Subcutaneous abdominal adipose tissue (tissue), 5 donors: ENCODE results near the gene OR56A3.
"Not testable (repeated sequence)": the region's sequence is repeated elsewhere in the genome, so short reads cannot be mapped to it uniquely, and the experiment has no call there.

ENCODE experiments used
- H3K27ac ChIP-seq: one replicate; pipeline ENCODE4 v1.7.0; 2013; ENCODE audit warnings: low read depth, mild to moderate bottlenecking, inconsistent platforms, low read length, moderate library complexity
- H3K27me3 ChIP-seq, 5 donors: one replicate each; pipeline ENCODE4 v1.7.0; 2013; ENCODE audit warnings: low read length in 5 of 5, inconsistent platforms in 1 of 5; ENCODE audit not compliant: control insufficient read depth in 5 of 5, insufficient read depth in 4 of 5
- H3K36me3 ChIP-seq, 5 donors: one replicate each; pipeline ENCODE4 v1.7.0; 2013; ENCODE audit warnings: low read length in 5 of 5; ENCODE audit not compliant: control insufficient read depth in 5 of 5, insufficient read depth in 5 of 5
- H3K4me1 ChIP-seq, 5 donors: one replicate each; pipeline ENCODE4 v1.7.0; 2013; ENCODE audit warnings: low read length in 5 of 5, mild to moderate bottlenecking in 3 of 5, moderate library complexity in 1 of 5; ENCODE audit not compliant: control insufficient read depth in 5 of 5, insufficient read depth in 5 of 5
- H3K4me3 ChIP-seq, 5 donors: one replicate each; pipeline ENCODE4 v1.7.0; 2013; ENCODE audit warnings: low read length in 5 of 5, low read depth in 1 of 5
- H3K9ac ChIP-seq, 5 donors: one replicate each; pipeline ENCODE4 v1.7.0; 2013; ENCODE audit warnings: low read length in 5 of 5, mild to moderate bottlenecking in 4 of 5, moderate library complexity in 3 of 5
- H3K9me3 ChIP-seq, 5 donors: one replicate each; pipeline ENCODE4 v1.7.0; 2013; ENCODE audit warnings: low read length in 5 of 5; ENCODE audit not compliant: control insufficient read depth in 5 of 5
- donor health status: healthy.
- donor health status: healthy.
- donor health status: healthy.
- donor health status: healthy.
- donor health status: healthy.

The OR56A3 gene

GRCh38 chr11:5930614-5931013, 11.4 kb upstream of the OR56A3 start:
- no peak overlapping the region for H3K27ac ChIP-seq
- no peaks in the 10 kb centered on the region for H3K36me3 ChIP-seq
- no peak overlapping the region for H3K9ac ChIP-seq
- H3K9me3 ChIP-seq: peaks cover 0 to 5% (median 4%) of the 10 kb centered on the region in 5 donors
- no peak overlapping the region for H3K4me3 ChIP-seq
- no peaks in the 10 kb centered on the region for H3K4me1 ChIP-seq
- H3K27me3 ChIP-seq: no peaks in the 10 kb centered on the region

- Histone ChIP-seq H3K27me3 (no peaks in the 10 kb centered on the region), H3K9me3 (peaks cover 0 to 5% (median 4%) of the 10 kb centered on the region in 5 donors), H3K4me3 (no peak overlapping the region), H3K27ac (no peak overlapping the region), H3K36me3 (no peaks in the 10 kb centered on the region), H3K4me1 (no peaks in the 10 kb centered on the region), H3K9ac (no peak overlapping the region)
These were observed 11.0 kb upstream of the OR56A3 start for GRCh38 chr11:5931061-5931460.

GRCh38 chr11:5932671-5933070, 9.4 kb upstream of the OR56A3 start:
- Histone ChIP-seq H3K4me3 (no peak overlapping the region), H3K4me1 (no peaks in the 10 kb centered on the region), H3K27ac (no peak overlapping the region), H3K27me3 (no peaks in the 10 kb centered on the region), H3K36me3 (no peaks in the 10 kb centered on the region), H3K9me3 (peaks cover 0 to 5% (median 4%) of the 10 kb centered on the region in 5 donors), H3K9ac (no peak overlapping the region)

- Histone ChIP-seq H3K9ac (no peak overlapping the region), H3K9me3 (peaks cover 0 to 8% (median 4%) of the 10 kb centered on the region in 5 donors), H3K27ac (no peak overlapping the region), H3K4me1 (no peaks in the 10 kb centered on the region), H3K36me3 (no peaks in the 10 kb centered on the region), H3K4me3 (no peak overlapping the region), H3K27me3 (no peaks in the 10 kb centered on the region)
These were observed 8.9 kb upstream of the OR56A3 start for GRCh38 chr11:5933116-5933515.

GRCh38 chr11:5937868-5938602, 4.0 kb upstream of the OR56A3 start:
- no peak overlapping the region for H3K27ac ChIP-seq
- no peaks in the 10 kb centered on the region for H3K4me1 ChIP-seq
- no peaks in the 10 kb centered on the region for H3K27me3 ChIP-seq
- no peak overlapping the region for H3K9ac ChIP-seq
- no peak overlapping the region for H3K4me3 ChIP-seq
- no peaks in the 10 kb centered on the region for H3K36me3 ChIP-seq
- H3K9me3 ChIP-seq: peaks cover 0 to 6% (median 4%) of the 10 kb centered on the region in 5 donors

GRCh38 chr11:5938603-5938965, 3.5 kb upstream of the OR56A3 start:
- Histone ChIP-seq H3K9me3 (peaks cover 0 to 6% (median 4%) of the 10 kb centered on the region in 5 donors), H3K4me1 (no peaks in the 10 kb centered on the region), H3K9ac (no peak overlapping the region), H3K27me3 (no peaks in the 10 kb centered on the region), H3K36me3 (no peaks in the 10 kb centered on the region), H3K4me3 (no peak overlapping the region), H3K27ac (no peak overlapping the region)

GRCh38 chr11:5940748-5941147, 1.3 kb upstream of the OR56A3 start:
- H3K4me1 ChIP-seq: no peaks in the 10 kb centered on the region
- peaks cover 0 to 6% (median 4%) of the 10 kb centered on the region in 5 donors for H3K9me3 ChIP-seq
- H3K4me3 ChIP-seq: no peak overlapping the region
- H3K27ac ChIP-seq: no peak overlapping the region
- no peak overlapping the region for H3K9ac ChIP-seq
- no peaks in the 10 kb centered on the region for H3K36me3 ChIP-seq
- H3K27me3 ChIP-seq: no peaks in the 10 kb centered on the region

GRCh38 chr11:5955586-5955985, 13.5 kb downstream of the OR56A3 start:
- H3K27ac ChIP-seq: no peak overlapping the region

GRCh38 chr11:5960704-5961320, 18.8 kb downstream of the OR56A3 start:
- H3K4me1 ChIP-seq, H3K4me3 ChIP-seq, H3K27ac ChIP-seq, H3K36me3 ChIP-seq, H3K27me3 ChIP-seq, H3K9ac ChIP-seq: not testable (repeated sequence)
- peaks cover 0 to 13% (median 10%) of the 10 kb centered on the region in 5 donors for H3K9me3 ChIP-seq

More at GRCh38 chr11:5955586-5955985, 13.5 kb downstream of the OR56A3 start:
- Histone ChIP-seq H3K9ac (no peak overlapping the region), H3K4me1 (no peaks in the 10 kb centered on the region), H3K27me3 (no peaks in the 10 kb centered on the region), H3K4me3 (no peak overlapping the region), H3K36me3 (no peaks in the 10 kb centered on the region), H3K9me3 (peaks cover 0 to 8% (median 0%) of the 10 kb centered on the region in 5 donors)

- no peaks in the 10 kb centered on the region for H3K36me3 ChIP-seq
- no peak overlapping the region for H3K9ac ChIP-seq
These were observed 24.9 kb downstream of the OR56A3 start for GRCh38 chr11:5966958-5967357.

More at GRCh38 chr11:5966958-5967357, 24.9 kb downstream of the OR56A3 start:
- Histone ChIP-seq H3K9me3 (peaks cover 0 to 10% (median 4%) of the 10 kb centered on the region in 5 donors), H3K27me3 (peaks cover 0 to 6% (median 0%) of the 10 kb centered on the region in 5 donors), H3K27ac (no peak overlapping the region), H3K4me1 (no peaks in the 10 kb centered on the region), H3K4me3 (no peak overlapping the region)
